HCT116 (cell line): ENCODE data around the gene FGF14. TPM values are rescaled to one million over a fixed set of nuclear protein-coding genes. Genes with fewer than 3 reads are reported as not detected.

Experiments
- ATAC-seq: fragments of 200-7000 bp; cut with Tn5 transposase; 2 replicates; pipeline ENCODE4 v1.9.1; 2020; ENCODE audit warnings: mild to moderate bottlenecking, moderate library complexity
- BruUV-seq: library from RNA; stranded (reverse); fragments of 400-500 nt; replicated peaks from 2 replicates; lab custom pipeline; 2021; lab: Mats Ljungman, UMichigan
- CTCF ChIA-PET: fragments of 300-600 bp; sonication (Branson Sonifier 250); formaldehyde crosslinking; loops from one replicate; lab custom pipeline; 2021; ENCODE audit warnings: antibody characterized with exemption; lab: Charles Lee
- POLR2A ChIA-PET: fragments of 300-600, 350-600 bp; sonication (Branson Sonifier 250); formaldehyde crosslinking; loops from one replicate; lab custom pipeline; 2021; ENCODE audit warnings: antibody characterized with exemption; lab: Charles Lee
- RAD21 ChIA-PET, 2 experiments: fragments of 300-600 bp; sonication (Branson Sonifier 250); formaldehyde crosslinking; loops; one replicate each; lab custom pipeline; 2023; ENCODE audit warnings: low total read pairs in 2 of 2; ENCODE audit not compliant: uncharacterized antibody in 2 of 2, unreplicated experiment in 2 of 2, low non-redundant PET in 1 of 2; lab: Charles Lee
- DNase-seq: peaks from one replicate; pipeline ENCODE4 v3.0.0-alpha.2; 2010; ENCODE audit warnings: low read depth, low spot score
- H2AFZ ChIP-seq: fragments of 200-600 bp; shearing (Covaris generic), sonication (generic); 2 replicates; pipeline ENCODE4 v1.6.1; 2017; ENCODE audit warnings: low read depth, mixed run types, mixed read lengths, antibody characterized with exemption, low read length; ENCODE audit not compliant: poor library complexity, severe bottlenecking
- H3K27ac ChIP-seq: 2 replicates; pipeline ENCODE4 v1.5.1; 2012; ENCODE audit warnings: low read depth, low read length
- H3K27me3 ChIP-seq: fragments of 200-600 bp; sonication (generic); 2 replicates; pipeline ENCODE4 v1.6.1; 2016; ENCODE audit warnings: mixed run types, low read length, mixed read lengths; ENCODE audit not compliant: insufficient read depth
- H3K36me3 ChIP-seq, 2 experiments: fragments of 200-500 bp in 1 of 2; fragments of 200-600 bp in 1 of 2; sonication (Bioruptor generic) in 1 of 2; sonication (generic) in 1 of 2; 2 replicates each; pipeline versions ENCODE4 v1.5.1 to v1.6.1; 2014 to 2016; ENCODE audit warnings: low read length in 2 of 2, inconsistent platforms in 1 of 2, mixed read lengths in 1 of 2, mixed run types in 1 of 2; ENCODE audit not compliant: insufficient read depth in 2 of 2, control insufficient read depth in 1 of 2
- H3K4me1 ChIP-seq, 2 experiments: fragments of 200-600 bp in 1 of 2; sonication (generic) in 1 of 2; 2 replicates each; pipeline versions ENCODE4 v1.5.1 to v1.6.1; 2012 to 2017; ENCODE audit warnings: low read length in 2 of 2, inconsistent platforms in 1 of 2, mild to moderate bottlenecking in 1 of 2, mixed read lengths in 1 of 2, mixed run types in 1 of 2, moderate library complexity in 1 of 2; ENCODE audit not compliant: insufficient read depth in 2 of 2, control insufficient read depth in 1 of 2
- H3K4me2 ChIP-seq: fragments of 200-600 bp; sonication (generic); 2 replicates; pipeline ENCODE4 v1.6.1; 2017; ENCODE audit warnings: mixed run types, low read length, mixed read lengths
- H3K4me3 ChIP-seq, 2 experiments: fragments of 200-600 bp in 1 of 2; sonication (generic) in 1 of 2; replicated peaks in 1 of 2; 2 replicates each; pipeline ENCODE4 v1.5.1; 2011 to 2016; ENCODE audit warnings: low read length in 2 of 2, control low read depth in 1 of 2, low read depth in 1 of 2, mild to moderate bottlenecking in 1 of 2, mixed read lengths in 1 of 2, mixed run types in 1 of 2
- H3K79me2 ChIP-seq: fragments of 200-600 bp; sonication (generic); 2 replicates; pipeline ENCODE4 v1.6.1; 2017; ENCODE audit warnings: mild to moderate bottlenecking, mixed run types, low read length, moderate library complexity, mixed read lengths; ENCODE audit not compliant: insufficient read depth
- H3K9ac ChIP-seq: fragments of 200-600 bp; sonication (generic); 2 replicates; pipeline ENCODE4 v1.6.1; 2016; ENCODE audit warnings: low read length, mixed read lengths
- H3K9me2 ChIP-seq: fragments of 200-600 bp; sonication (generic), shearing (Covaris generic); 2 replicates; pipeline ENCODE4 v1.6.1; 2017; ENCODE audit warnings: mixed run types, mild to moderate bottlenecking, moderate library complexity; ENCODE audit not compliant: insufficient read depth
- H3K9me3 ChIP-seq, 2 experiments: fragments of 200-500 bp in 1 of 2; fragments of 200-600 bp in 1 of 2; sonication (Bioruptor generic) in 1 of 2; sonication (generic) in 1 of 2; 2 replicates each; pipeline ENCODE4 v1.6.1; 2014 to 2017; ENCODE audit warnings: low read length in 2 of 2, mixed read lengths in 2 of 2, inconsistent platforms in 1 of 2, low read depth in 1 of 2, mild to moderate bottlenecking in 1 of 2, mixed run types in 1 of 2, moderate library complexity in 1 of 2; ENCODE audit not compliant: control insufficient read depth in 1 of 2, insufficient read depth in 1 of 2
- H4K20me1 ChIP-seq: fragments of 200-600 bp; sonication (generic), shearing (Covaris generic); 2 replicates; pipeline ENCODE4 v1.6.1; 2017; ENCODE audit warnings: mixed run types, mild to moderate bottlenecking, moderate library complexity; ENCODE audit not compliant: insufficient read depth
- ATF3 ChIP-seq: IDR thresholded peaks from 2 replicates; pipeline ENCODE4 v1.6.1; 2012
- CEBPB ChIP-seq: IDR thresholded peaks from 2 replicates; pipeline ENCODE4 v1.6.1; 2012; ENCODE audit warnings: low read depth
- EZH2phosphoT487 ChIP-seq: fragments of 200-600 bp; IDR thresholded peaks from 2 replicates; pipeline ENCODE4 v1.6.1; 2018; ENCODE audit warnings: antibody characterized with exemption, borderline replicate concordance
- FOSL1 ChIP-seq: IDR thresholded peaks from 2 replicates; pipeline ENCODE4 v1.6.1; 2012; ENCODE audit warnings: low read depth
- POLR2A ChIP-seq: IDR thresholded peaks from 2 replicates; pipeline ENCODE4 v1.7.0; 2011; ENCODE audit warnings: borderline replicate concordance; ENCODE audit not compliant: insufficient read depth, insufficient read length; ENCODE audit errors: extremely low read depth
- SP1 ChIP-seq: IDR thresholded peaks from 2 replicates; pipeline ENCODE4 v1.6.1; 2012; ENCODE audit warnings: low read depth
- SRF ChIP-seq: IDR thresholded peaks from 2 replicates; pipeline ENCODE4 v1.6.1; 2012; ENCODE audit warnings: low read depth
- TCF7L2 ChIP-seq: IDR thresholded peaks from 2 replicates; pipeline ENCODE4 v1.7.0; 2011; ENCODE audit warnings: borderline replicate concordance, inconsistent platforms; ENCODE audit not compliant: insufficient read depth, insufficient read length; ENCODE audit errors: extremely low read depth
- ZFX ChIP-seq: fragments of 450-650 bp; IDR thresholded peaks from 2 replicates; pipeline ENCODE4 v1.6.1; 2017
- ZNF274 ChIP-seq: fragments of 200-500 bp; sonication (Bioruptor generic); IDR thresholded peaks from 2 replicates; pipeline ENCODE4 v1.6.1; 2014; ENCODE audit warnings: mild to moderate bottlenecking, low read depth, low read length, inconsistent platforms
- intact Hi-C: fragments of 100-400 bp; cut with micrococcal nuclease; formaldehyde crosslinking; loops from 2 replicates; pipeline ENCODE4 v1.10.0; 2022
- total RNA-seq: library from RNA; stranded (reverse); gene quantifications from one replicate; pipeline ENCODE4 v1.2.1, GENCODE V29; 2021; ENCODE audit not compliant: unreplicated experiment
- TF ChIP-seq, protein P1 (sequence below): IDR thresholded peaks from 2 replicates; pipeline ENCODE4 v1.6.1; 2012; ENCODE audit warnings: low read depth
- TF ChIP-seq, protein P2 (sequence below): IDR thresholded peaks from 2 replicates; pipeline ENCODE4 v1.6.1; 2011; ENCODE audit warnings: mild to moderate bottlenecking, low read length, moderate library complexity; ENCODE audit not compliant: insufficient replicate concordance; ENCODE audit errors: extremely low read depth
- TF ChIP-seq, protein P3 (sequence below), 3 experiments: fragments of 200-600 bp in 1 of 3; sonication (generic) in 1 of 3; IDR thresholded peaks in 2 of 3; conservative IDR thresholded peaks in 1 of 3; 2 replicates each; pipeline ENCODE4 v1.5.1; 2012 to 2017; ENCODE audit warnings: low read depth in 2 of 3, low read length in 2 of 3, antibody characterized with exemption in 1 of 3, borderline replicate concordance in 1 of 3, control low read depth in 1 of 3, mild to moderate bottlenecking in 1 of 3, mixed read lengths in 1 of 3, mixed run types in 1 of 3, moderate library complexity in 1 of 3; ENCODE audit not compliant: insufficient read depth in 1 of 3
- TF ChIP-seq, protein P4 (sequence below): IDR thresholded peaks from 2 replicates; pipeline ENCODE4 v1.6.1; 2012

FGF14 gene
- total RNA-seq, 1 experiment from 2014 or later: not detected

DNA sequence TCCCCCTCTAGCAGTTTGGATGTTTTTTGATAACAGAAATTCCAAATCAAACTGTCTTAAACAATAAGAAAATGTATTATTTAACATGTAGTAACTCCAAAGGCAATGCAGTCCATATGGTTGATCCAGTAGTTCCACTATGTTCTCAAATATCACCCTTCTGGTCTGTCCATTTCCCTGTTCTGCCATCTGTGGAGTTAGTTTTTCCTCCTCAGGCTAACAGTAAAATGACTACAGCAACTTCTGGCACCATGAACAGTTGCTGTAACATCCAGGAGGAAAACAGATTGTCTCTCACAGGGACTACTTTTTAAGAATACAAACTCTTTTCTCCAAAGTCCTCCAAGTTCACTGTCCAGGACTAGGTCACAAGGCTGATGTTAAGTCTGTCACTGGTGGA lies 455.4 kb downstream of the FGF14 start:
- H3K4me2 ChIP-seq: no peak overlapping the region
- no peaks in the 10 kb centered on the region for H3K27me3 ChIP-seq
- H2AFZ ChIP-seq: no peak overlapping the region
- DNase-seq (no peak), ATAC-seq (no peak)
- peaks cover 0 to 10% of the 10 kb centered on the region in 2 experiments; a peak in 1 of 4 replicates for H3K9me3 ChIP-seq
- no peaks in the 10 kb centered on the region for H3K4me1 ChIP-seq
- CTCF ChIA-PET: no interaction called here
- H3K4me3 ChIP-seq: no peak overlapping the region
- RAD21 ChIA-PET: no interaction called here
- H4K20me1 ChIP-seq: no peaks in the 10 kb centered on the region
- no TSS peak for BruUV-seq
- no peak overlapping the region for H3K27ac ChIP-seq
- H3K9me2 ChIP-seq: no peaks in the 10 kb centered on the region
- H3K79me2 ChIP-seq: no peaks in the 10 kb centered on the region
- no peaks in the 10 kb centered on the region for H3K36me3 ChIP-seq
- intact Hi-C loops: no loop called here
- no peak overlapping the region for H3K9ac ChIP-seq
- no peak for TF ChIP-seq POLR2A
- TF ChIP-seq, protein P1, sequence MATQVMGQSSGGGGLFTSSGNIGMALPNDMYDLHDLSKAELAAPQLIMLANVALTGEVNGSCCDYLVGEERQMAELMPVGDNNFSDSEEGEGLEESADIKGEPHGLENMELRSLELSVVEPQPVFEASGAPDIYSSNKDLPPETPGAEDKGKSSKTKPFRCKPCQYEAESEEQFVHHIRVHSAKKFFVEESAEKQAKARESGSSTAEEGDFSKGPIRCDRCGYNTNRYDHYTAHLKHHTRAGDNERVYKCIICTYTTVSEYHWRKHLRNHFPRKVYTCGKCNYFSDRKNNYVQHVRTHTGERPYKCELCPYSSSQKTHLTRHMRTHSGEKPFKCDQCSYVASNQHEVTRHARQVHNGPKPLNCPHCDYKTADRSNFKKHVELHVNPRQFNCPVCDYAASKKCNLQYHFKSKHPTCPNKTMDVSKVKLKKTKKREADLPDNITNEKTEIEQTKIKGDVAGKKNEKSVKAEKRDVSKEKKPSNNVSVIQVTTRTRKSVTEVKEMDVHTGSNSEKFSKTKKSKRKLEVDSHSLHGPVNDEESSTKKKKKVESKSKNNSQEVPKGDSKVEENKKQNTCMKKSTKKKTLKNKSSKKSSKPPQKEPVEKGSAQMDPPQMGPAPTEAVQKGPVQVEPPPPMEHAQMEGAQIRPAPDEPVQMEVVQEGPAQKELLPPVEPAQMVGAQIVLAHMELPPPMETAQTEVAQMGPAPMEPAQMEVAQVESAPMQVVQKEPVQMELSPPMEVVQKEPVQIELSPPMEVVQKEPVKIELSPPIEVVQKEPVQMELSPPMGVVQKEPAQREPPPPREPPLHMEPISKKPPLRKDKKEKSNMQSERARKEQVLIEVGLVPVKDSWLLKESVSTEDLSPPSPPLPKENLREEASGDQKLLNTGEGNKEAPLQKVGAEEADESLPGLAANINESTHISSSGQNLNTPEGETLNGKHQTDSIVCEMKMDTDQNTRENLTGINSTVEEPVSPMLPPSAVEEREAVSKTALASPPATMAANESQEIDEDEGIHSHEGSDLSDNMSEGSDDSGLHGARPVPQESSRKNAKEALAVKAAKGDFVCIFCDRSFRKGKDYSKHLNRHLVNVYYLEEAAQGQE: no peak
- no peak for TF ChIP-seq ZFX
- no peak for TF ChIP-seq TCF7L2
- TF ChIP-seq, protein P2, sequence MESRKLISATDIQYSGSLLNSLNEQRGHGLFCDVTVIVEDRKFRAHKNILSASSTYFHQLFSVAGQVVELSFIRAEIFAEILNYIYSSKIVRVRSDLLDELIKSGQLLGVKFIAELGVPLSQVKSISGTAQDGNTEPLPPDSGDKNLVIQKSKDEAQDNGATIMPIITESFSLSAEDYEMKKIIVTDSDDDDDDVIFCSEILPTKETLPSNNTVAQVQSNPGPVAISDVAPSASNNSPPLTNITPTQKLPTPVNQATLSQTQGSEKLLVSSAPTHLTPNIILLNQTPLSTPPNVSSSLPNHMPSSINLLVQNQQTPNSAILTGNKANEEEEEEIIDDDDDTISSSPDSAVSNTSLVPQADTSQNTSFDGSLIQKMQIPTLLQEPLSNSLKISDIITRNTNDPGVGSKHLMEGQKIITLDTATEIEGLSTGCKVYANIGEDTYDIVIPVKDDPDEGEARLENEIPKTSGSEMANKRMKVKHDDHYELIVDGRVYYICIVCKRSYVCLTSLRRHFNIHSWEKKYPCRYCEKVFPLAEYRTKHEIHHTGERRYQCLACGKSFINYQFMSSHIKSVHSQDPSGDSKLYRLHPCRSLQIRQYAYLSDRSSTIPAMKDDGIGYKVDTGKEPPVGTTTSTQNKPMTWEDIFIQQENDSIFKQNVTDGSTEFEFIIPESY: no peak
- TF ChIP-seq EZH2phosphoT487: no peak
- TF ChIP-seq, protein P3, sequence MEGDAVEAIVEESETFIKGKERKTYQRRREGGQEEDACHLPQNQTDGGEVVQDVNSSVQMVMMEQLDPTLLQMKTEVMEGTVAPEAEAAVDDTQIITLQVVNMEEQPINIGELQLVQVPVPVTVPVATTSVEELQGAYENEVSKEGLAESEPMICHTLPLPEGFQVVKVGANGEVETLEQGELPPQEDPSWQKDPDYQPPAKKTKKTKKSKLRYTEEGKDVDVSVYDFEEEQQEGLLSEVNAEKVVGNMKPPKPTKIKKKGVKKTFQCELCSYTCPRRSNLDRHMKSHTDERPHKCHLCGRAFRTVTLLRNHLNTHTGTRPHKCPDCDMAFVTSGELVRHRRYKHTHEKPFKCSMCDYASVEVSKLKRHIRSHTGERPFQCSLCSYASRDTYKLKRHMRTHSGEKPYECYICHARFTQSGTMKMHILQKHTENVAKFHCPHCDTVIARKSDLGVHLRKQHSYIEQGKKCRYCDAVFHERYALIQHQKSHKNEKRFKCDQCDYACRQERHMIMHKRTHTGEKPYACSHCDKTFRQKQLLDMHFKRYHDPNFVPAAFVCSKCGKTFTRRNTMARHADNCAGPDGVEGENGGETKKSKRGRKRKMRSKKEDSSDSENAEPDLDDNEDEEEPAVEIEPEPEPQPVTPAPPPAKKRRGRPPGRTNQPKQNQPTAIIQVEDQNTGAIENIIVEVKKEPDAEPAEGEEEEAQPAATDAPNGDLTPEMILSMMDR (IDR thresholded peaks at IDR 0.05 in 2 of 3, conservative IDR thresholded peaks at IDR 0.05 in 1 of 3; ENCODE audit: borderline replicate concordance in 1 of 3, insufficient read depth in 1 of 3, low read depth in 2 of 3, low read length in 2 of 3): no peak
- no peak for TF ChIP-seq CEBPB
- no peak for TF ChIP-seq FOSL1
- no peak for TF ChIP-seq SRF
- no peak for TF ChIP-seq ATF3
- no peak for TF ChIP-seq SP1
- TF ChIP-seq ZNF274: no peak
- TF ChIP-seq, protein P4, sequence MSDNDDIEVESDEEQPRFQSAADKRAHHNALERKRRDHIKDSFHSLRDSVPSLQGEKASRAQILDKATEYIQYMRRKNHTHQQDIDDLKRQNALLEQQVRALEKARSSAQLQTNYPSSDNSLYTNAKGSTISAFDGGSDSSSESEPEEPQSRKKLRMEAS: no peak
- POLR2A ChIA-PET: no interaction called here
